Stimulated activated CD8-positive, alpha-beta memory T cell treated with anti-CD3 and anti-CD28 coated beads, Interleukin-4, amount 100 ng/mL, for 4 hours (primary cell): Measurements from ENCODE around the gene TLE4.

Experiments
- DNase-seq, 2 donors: peaks; one replicate each; pipeline ENCODE4 v3.0.0-alpha.2; 2020; ENCODE audit warnings: low read depth in 2 of 2, low spot score in 1 of 2

TLE4 gene

GRCh38 chr9:79765466-79765865 lies 193.7 kb downstream of the TLE4 start:
- DNase-seq, result no peak

DNA sequence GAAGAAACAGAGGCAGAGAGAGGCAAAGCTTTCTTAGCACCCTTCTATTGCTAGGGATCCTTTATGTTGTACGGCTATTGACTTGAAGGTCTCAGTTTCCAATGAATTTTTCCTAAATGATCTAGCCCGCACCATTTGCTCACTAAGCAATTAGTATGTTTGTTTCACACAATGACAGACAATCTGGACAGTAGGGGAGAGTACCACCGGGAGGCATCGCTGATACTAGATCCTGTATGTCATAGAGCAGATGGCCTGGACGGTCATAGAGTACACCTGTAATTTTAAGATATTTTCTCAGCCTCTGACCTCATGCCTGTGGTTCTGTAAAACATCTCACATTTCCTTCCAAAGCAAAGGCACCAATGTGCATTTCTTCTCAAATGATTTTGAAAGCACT lies 194.3 kb downstream of the TLE4 start:
- no peak for DNase-seq

DNA sequence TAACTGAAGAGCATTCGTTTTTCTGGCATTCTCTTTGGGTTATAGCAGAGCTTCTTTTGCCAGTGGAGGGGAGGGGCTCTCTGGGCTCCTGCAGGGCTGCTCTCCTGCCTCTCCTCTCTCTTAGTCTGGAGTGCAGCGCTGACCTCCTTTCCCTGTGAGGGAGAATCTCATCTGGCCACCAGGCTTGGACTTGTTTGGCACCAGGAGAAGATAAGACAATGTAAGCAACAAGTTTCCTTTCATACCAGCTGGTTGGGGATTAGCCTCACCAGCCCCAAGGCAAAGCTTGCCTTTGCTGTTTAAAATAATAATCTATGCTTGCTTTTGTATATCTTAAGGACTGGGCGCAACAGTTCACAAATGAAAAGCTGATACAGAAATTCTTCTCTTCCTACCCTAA lies 196.4 kb downstream of the TLE4 start:
- DNase-seq, result no peak

GRCh38 chr9:79769476-79770275 lies 197.9 kb downstream of the TLE4 start:
- no peak for DNase-seq

- DNase-seq, result no peak
Observed at GRCh38 chr9:79774356-79774755, 202.6 kb downstream of the TLE4 start.
